Activated CD4-positive, alpha-beta T cell treated with anti-CD3 and anti-CD28 coated beads for 4 hours (primary cell): ENCODE measurements around the gene ZNF436.
"Not testable (repeated sequence)": the region's sequence is repeated elsewhere in the genome, so short reads cannot be mapped to it uniquely, and the experiment has no call there.

ENCODE experiments used
- DNase-seq, 2 donors: peaks; one replicate each; pipeline ENCODE4 v3.0.0-alpha.2; 2020

Gene ZNF436

GRCh38 chr1:23392125-23392855 lies 22.7 kb upstream of the ZNF436 start:
- no peak for DNase-seq

GRCh38 chr1:23389837-23390321 lies 20.2 kb upstream of the ZNF436 start:
- DNase-seq, result no peak

- DNase-seq, result no peak
These were observed 17.9 kb upstream of the ZNF436 start for GRCh38 chr1:23387494-23387893.

- no peak for DNase-seq
These were observed 15.5 kb upstream of the ZNF436 start for GRCh38 chr1:23385119-23385621.

- no peak for DNase-seq
These were observed 14.8 kb upstream of the ZNF436 start for GRCh38 chr1:23384312-23385058.

- DNase-seq, result no peak
These were observed 14.1 kb upstream of the ZNF436 start for GRCh38 chr1:23383577-23384311.

- no peak for DNase-seq
These were observed 11.7 kb upstream of the ZNF436 start for GRCh38 chr1:23381233-23381885.

GRCh38 chr1:23380719-23381118 lies 11.1 kb upstream of the ZNF436 start:
- no peak for DNase-seq

GRCh38 chr1:23380236-23380635 lies 10.6 kb upstream of the ZNF436 start:
- DNase-seq, result not testable (repeated sequence)

GRCh38 chr1:23376890-23377811 lies 7.5 kb upstream of the ZNF436 start:
- DNase-seq, result no peak

- not testable (repeated sequence) for DNase-seq
These were observed 4.6 kb upstream of the ZNF436 start for GRCh38 chr1:23374079-23374735.

- DNase-seq, result no peak
These were observed 2.6 kb upstream of the ZNF436 start for GRCh38 chr1:23371987-23372880.

- DNase-seq, result no peak
These were observed 1.3 kb upstream of the ZNF436 start for GRCh38 chr1:23370709-23371584.

- DNase-seq, result no peak
These were observed 683 bp upstream of the ZNF436 start for GRCh38 chr1:23370330-23370708.

- DNase-seq, result peak; percentile 88 to 92
These were observed 888 bp downstream of the ZNF436 start for GRCh38 chr1:23368562-23369334.

GRCh38 chr1:23367791-23368561 lies 1.7 kb downstream of the ZNF436 start:
- DNase-seq, result peak; percentile 95 to 98

GRCh38 chr1:23367451-23367790 lies 2.2 kb downstream of the ZNF436 start:
- DNase-seq, result no peak
